GM18511 (cell line): Measurements from ENCODE around the gene VPS26A.
"Not testable (repeated sequence)": the region's sequence is repeated elsewhere in the genome, so short reads cannot be mapped to it uniquely, and the experiment has no call there.

ENCODE experiments used
- ATAC-seq: cut with Tn5 transposase; IDR thresholded peaks from one replicate; pipeline ENCODE4 v1.9.1; 2021; ENCODE audit warnings: mild to moderate bottlenecking, moderate library complexity; ENCODE audit not compliant: unreplicated experiment

The VPS26A gene

DNA sequence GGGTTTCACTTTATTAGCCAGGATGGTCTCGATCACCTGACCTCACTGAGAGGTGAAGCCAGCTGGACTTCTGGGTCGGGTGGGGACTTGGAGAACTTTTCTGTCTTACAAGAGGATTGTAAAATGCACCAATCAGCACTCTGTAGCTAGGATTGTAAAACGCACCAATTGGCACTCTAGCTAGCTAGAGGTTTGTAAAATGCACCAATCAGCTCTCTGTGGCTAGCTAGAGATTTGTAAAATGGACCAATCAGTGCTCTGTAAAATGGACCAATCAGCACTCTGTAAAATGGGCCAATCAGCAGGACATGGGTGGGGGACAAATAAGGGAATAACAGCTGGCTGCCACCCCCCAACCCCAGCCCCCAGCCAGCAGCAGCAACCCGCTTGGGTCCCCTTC is 51.3 kb downstream of the VPS26A start:
- not testable (repeated sequence) for ATAC-seq

DNA sequence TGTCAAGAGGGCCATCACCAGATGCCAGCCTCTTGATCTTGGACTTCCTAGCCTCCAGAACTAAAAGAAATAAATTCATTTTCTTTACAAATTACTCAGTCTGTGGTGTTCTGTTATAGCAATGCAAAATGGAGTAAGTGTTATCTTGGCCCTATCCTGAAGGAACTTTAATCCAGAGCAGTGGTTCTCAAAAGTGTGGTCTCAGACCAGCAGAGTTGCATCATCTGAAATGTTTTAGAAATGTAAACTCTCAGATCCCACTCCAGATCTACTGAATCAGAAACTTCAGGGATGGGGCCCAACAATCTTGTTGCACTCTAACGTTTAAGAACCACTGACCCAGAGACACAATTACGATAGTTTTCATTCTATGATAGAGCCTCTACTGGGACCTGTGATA is 52.8 kb downstream of the VPS26A start:
- ATAC-seq: no peak

DNA sequence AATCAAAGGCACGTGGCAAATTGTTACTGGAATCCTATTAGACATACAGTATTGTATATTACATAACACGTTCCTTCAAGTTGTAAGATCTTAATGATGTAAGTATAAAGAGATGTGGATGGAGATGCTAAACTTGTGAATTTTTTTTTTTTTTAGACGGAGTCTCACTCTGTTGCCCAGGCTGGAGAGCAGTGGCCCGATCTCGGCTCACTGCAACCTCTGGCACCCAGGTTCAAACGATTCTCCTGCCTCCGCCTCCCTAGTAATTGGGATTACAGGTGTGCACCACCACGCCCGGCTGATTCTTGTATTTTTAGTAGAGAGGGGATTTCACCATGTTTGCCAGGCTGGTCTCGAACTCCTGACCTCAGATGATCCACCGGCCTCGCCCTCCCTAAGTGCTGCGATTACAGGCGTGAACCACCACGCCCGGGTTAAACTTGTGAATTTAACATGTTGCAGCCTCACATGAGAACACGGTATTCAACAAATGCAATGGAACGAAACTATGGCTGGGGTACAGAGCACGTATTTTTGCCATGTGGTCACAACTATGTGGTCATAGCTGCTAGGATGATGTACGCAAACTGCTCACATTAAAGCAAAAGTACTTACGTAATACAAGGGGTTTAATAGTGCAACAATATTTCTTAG is 55.2 kb downstream of the VPS26A start:
- ATAC-seq: peak; percentile 36

DNA sequence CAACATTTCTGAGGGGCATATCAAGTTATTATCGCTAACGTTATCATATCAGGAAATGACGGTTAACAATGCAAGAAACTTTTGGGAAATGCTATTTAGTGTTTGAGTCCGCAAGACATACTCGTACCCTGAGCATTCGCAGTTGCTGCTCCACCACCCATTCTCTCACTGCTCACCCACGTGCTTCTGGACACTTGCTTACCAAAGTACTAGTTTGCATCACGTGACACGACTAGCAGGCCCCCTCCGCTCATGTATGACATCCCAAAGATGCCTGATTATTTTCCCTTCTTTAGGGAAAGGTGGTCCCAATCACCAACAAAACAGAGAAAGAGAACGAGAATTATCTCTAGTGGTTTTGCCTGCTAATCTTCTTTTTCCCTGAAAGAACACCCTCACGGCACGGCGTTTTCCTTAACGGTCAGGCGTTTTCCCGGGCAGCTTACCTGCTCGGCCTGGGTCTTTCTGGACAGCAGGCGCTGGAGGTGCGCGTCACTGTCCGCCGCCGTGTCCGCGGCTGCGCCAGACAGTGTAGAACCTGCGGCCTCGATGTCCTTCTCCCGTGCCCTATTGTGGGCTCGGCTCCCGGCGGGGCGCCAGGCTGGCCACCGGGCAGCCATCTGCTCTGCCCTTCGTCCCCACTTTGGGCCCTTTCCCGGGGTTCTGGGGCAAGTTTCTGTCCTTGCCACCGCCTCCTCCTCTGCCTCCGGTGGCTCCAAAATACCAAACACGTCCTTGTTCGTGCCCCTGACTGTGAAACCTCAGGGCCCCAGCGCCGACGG is 56.0 kb downstream of the VPS26A start, which contains the start of gene SUPV3L1:
TSS of gene SUPV3L1 (plus strand) at position 492 of the 782 bp plus-strand sequence. CDS start at position 550, 58 bp downstream.
- peak; percentile 90 for ATAC-seq

DNA sequence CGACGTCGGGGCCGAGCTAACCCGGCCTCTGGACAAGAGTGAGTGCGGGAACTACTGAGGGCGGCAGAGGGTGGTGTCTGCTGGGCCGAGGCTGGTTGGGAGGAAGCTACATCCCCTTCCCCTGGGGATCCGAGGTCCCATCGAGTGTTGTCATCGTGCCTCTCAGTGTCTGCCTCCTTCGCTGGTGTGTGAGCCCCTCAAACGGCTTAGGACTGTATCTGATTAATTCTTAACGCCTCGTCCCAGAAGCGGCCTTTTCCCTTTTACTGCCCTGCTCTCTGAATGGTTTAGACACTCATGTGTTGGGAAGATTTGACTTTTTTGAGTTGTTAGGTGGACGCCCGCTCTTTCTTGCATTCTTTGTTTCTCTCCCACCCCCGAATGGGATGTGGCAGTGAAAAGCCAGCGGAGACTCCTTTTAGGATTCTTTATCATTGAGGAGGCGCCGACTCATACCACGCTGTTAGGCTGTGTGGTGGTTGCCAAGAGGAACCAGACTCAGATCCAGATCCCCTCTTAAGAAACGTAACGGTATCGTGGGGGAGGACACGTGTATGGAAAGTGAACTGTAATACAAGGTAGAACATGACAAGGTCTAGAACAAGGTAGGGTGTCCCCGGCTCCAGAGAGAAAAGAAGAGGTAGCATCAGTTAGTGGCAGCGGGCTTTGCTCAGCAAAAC is 56.7 kb downstream of the VPS26A start:
- ATAC-seq: no peak

DNA sequence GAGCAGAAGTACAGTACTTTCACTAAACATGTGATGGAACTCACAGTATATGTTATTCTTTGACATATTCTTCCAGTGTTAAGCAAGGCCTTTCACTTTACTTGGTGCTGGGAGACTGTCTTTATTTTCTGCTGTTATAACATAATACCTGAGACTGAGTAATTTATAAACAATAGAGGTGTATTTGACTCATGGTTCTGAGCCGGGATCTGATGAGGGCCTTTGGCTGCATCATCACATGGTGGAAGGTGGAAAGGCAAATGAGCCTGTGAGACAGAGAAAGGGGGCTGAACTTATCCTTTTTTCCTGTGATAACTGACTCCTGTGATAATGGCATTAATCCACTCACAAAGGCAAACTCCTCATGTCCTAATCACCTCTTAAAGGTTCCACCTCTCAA is 57.5 kb downstream of the VPS26A start:
- no peak for ATAC-seq

DNA sequence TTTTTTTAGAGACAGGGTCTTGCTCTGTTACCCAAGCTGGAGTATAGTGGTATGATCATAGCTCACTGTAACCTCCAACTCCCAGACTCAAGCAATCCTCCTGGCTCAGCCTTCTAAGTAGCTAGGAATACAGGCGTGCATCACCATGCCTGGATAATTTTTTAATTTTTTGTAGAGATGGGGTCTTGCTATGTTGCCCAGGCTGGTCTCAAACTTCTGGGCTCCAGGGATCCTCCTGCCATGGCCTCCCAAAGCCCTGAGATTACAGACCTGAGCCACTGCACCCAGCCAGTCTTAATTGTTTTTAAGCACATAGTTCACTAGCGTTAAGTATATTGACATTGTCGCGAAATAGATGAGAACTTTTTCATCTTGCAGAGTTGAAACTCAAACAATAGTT is 58.0 kb downstream of the VPS26A start:
- ATAC-seq: no peak

DNA sequence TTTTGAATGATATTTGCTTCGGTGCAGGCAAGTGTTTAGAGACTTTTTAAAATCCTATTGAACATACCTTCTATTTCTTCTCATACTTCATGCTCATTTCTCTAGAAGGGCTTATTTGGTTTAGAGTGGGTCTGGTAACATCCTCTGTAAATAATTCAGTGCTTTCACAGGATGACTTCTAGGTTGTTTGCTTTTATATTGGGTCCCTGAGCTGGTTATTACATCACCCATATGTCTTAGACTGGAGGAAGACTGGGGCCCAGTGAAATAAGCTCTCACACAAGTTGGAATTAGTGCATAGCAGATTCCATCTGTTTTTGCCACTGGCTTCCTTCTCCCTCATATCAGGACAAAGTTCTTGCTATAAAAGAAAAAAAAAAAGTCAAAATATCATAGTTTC is 62.5 kb downstream of the VPS26A start:
- no peak for ATAC-seq

DNA sequence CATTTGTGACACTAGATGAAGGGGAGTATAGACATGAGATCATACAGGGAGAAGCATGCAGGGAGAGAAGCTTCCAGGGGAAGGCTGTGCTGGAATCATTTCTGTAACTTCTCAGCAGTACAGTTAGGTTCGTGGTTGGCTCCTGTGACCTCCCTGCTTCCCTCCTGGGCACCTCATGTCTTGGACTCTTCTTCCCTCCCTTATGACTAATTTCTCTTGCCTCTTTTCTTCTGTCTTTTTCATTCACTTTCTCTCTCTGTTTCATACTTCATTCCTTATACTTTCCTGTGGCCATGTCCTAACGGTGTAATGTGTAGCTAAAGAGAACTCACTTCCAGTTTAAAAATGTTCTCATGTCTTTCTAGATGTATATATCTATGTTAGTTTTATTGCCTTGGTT is 77.1 kb downstream of the VPS26A start:
- no peak for ATAC-seq

DNA sequence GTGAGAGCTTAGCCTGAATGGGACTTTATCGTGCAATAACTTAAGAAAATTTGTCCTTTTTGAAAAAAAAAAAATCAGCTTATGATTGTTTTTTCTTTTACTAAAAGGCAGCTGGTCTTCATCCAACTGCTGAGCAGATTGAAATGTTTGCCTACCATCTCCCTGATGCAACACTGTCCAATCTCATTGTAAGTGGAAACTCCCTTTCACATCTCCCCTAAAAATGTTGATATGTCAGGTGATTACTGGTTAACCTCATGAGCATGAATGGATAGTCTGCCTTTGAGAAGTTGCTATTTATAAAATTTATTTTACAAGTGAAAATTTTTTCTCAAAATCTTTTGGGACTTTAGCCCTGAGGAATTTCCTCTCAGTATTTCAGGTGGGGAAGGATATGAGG is 78.4 kb downstream of the VPS26A start:
- ATAC-seq: no peak

DNA sequence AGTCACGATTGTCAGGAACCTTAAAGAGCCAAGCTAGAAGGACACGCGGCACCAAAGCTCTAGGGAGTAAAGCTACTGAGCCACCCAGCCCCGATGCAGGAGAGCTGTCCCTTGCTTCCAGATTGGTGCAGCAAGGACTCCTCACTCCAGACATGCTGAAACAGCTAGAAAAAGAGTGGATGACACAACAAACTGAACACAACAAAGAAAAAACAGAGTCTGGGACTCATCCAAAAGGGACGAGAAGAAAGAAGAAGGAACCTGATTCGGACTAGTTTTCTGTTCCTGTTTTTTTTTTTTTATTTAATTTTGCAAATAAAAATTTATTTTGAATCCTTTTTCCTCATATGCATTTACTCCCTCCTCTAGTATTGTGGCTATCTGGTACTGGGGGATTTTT is 84.8 kb downstream of the VPS26A start:
- no peak for ATAC-seq

DNA sequence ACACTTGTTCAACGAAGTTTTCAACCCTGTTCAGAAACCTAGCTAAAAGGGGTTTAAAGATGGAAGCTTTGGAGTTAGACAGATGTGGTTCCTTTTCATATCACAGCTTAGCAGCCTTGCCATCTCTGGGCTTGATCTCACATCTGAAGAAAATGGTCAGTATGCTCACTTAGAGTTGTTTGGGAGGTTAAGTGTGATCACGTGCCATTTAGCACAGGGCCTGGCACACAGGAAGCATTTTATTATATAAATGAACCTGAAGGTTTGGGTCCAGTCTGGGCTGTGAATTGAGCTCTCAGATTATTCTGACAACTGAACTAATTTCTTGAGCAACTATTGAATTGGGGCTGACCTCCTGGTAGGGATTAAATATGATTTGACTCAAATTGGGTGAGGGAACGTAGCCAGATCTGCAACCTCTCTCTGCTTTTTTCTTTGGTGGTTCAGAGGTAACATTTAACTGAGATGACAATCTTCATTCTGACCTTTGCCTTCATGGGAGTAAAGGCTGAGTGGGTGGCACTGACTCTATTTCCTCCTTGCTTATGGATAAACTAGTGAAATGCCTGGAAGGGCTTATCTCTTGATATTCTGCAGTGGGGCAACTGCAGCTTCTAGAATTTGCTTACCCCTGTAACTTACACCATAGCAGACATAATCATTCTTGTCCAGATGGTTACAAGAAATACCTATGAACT is 86.0 kb downstream of the VPS26A start:
- no peak for ATAC-seq

DNA sequence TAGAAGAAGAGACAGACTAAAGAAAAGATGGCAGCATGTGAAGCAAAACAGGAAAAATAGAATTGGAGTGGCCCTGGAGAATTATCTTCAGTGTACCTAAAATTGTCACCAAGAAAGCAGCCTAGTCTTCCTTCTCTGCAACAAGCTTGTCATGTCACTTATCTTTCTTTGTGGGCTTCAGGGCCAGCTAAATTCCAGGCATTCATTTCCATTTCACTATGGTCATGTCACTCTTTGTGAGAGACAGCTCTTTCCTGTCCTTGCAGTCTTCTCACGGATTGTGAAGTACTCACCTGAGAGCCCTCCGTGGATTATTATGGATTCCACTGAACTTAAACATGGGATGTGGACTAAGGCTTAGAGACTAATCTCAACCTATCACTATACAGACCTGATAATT is 87.1 kb downstream of the VPS26A start:
- ATAC-seq: no peak

DNA sequence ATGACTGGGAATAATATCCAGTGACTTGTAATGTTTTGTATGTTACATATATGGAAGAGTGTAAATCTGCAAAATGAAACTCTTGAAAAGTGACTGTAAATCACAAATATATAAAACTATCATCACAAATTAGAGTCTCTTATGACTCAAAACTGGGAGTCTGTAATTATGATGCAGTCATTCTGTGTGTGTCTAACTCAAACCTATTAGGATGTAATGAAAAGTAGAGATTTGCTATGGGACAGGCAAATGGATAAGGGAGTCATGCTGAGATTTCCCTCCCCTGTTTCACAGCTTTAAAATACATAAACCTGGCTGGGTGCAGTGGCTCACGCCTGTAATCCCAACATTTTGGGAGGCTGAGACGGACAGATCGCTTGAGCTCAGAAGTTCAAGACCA is 87.5 kb downstream of the VPS26A start:
- no peak for ATAC-seq

DNA sequence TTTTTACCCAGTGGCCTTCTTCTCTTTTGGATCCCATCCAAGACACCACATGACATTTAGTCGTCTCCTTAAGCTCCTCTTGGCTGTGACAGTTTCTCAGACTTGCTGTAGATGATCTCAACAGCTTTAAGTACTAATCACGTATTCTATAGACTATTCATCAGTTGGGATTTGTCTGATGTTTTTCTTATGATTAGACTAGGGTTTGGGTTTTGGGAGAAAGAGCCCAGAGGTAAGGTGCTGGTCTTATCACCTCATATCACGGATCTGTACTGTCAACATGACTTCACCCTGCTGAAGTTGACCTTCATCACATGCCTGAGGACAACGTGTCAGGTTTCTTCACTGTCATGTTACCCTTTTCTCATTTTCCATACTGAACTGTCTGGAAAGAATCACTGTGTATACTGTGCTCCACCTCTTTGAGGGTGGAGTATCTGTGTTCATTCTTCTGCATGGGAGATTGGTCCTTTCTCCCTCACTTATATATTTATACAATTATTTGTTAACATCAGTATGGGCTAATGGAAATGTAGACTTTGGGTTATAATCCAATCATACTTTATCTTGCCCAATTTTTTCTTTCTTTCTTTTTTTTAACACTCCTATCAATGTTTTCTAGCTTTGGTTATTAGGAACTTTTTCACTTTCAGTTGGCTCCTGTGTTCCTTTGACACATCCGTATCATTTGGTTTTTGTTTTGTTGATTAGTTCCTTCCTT is 89.8 kb downstream of the VPS26A start:
- no peak for ATAC-seq

DNA sequence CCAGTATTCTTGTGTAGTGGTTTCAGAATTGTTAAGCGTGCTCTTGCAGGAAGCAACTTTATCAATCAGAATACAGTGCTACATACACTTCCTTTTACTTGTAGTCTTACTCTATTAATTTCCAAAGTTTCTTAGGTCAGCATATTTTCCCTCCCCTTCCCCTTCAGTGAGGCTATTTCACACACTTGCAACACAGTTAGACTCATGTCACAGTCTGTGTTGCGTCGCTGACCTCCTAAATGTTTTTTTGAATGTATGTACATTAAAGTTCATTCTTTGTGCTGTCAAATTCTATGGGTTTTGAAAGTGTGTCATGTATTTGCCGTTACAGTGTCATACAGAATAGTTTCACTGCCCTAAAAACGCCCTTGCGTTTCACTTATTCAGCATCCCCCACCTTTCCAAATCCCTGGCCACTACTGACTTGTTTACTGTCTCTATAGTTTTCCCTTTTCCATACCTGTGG is 90.7 kb downstream of the VPS26A start:
- no peak for ATAC-seq

DNA sequence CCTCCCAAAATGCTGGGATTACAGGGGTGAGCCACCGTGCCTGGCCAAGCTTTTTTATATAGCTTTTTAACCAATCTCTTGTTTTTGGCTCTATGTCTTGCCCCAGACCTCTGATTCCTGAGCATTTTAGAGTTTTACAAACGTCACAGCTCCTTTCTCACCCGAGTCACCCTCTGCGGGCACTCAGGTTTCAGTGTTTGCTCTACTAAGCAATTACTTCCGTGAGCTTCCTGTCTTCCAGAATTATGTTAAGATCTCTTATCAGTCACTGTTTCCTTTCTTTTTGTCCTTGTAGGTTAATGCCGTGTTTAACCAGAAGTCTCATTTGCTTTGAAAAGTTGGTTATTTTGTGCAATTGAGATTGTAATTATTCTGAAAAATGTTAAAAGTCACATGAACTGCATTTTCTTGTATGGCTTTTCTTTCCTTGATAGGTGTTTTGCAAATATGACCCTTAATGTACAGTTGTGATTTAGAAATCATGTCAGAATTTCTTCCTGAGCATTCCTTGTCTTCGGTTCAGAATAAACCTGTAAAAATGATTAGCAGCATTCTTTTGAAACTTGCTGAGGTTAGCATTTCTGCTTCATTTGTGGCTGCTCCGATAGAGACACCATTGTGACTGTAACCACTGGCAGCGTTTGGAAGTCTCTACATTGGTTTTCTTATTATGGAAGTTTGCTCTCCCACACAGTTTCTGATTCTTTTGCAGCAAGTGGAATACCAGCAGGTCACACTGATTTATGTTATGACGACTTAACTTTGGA is 91.6 kb downstream of the VPS26A start:
- no peak for ATAC-seq

DNA sequence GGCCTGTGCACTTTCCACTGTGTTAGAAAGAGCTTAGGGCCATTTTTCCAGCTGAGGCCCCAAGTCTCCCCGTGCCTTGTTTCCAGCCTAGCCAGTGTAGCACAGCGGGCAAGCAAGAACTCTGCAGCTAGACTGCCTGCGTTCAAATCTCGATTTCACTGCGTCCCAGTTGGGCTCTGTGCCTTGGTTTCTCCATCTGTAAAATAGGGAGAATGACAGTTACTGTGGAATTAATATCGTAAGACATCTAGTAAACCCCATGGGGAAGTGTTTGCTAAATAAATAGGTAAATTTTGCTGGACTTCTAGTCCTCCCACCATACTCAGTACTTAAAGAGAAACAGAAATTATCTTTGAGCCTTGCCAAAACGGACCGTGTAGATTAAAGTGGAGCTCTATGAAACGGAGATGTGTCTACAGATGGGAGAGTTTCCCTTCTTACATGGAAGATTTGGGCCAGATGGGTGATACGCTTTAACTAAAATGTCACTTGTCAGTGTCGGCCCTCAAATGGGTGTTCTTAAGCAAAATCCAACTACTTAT is 92.7 kb downstream of the VPS26A start:
- ATAC-seq: no peak

DNA sequence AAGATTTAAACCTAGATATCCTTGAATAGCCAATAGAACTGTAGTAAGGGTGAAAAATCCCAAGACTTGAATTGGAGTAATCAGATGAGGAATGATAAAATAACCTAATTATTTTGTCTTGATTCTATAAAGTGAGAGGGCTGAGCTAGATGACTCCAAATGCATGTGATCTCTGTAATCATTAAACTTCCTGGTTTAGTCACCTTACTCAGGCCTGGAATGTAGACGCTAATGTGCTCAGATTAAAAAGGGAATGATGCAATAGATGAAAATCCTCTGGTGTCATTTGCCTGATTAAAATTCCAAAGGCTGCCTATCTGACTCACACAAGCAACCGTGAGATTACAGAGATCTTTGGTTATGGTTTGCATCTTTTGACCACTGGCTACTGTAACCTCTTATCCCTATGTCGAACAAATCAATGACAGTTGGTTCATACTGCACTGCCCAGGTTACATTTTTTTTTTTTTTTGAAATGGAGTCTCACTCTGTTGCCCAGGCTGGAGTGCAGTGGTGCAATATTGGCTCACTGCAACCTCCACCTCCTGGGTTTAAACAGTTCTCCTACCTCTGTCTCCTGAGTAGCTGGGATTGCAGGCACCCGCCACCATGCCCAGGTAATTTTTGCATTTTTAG is 93.3 kb downstream of the VPS26A start:
- no peak for ATAC-seq
